HG03139 (cell line): Measurements from ENCODE around the gene TP73.
A peak's percentile ranks its signal among the peaks of the same experiment; 100 is the strongest.

Experiments
- ATAC-seq: cut with Tn5 transposase; IDR thresholded peaks from one replicate; pipeline ENCODE4 v1.9.1; 2021; ENCODE audit not compliant: unreplicated experiment

TP73 gene

DNA sequence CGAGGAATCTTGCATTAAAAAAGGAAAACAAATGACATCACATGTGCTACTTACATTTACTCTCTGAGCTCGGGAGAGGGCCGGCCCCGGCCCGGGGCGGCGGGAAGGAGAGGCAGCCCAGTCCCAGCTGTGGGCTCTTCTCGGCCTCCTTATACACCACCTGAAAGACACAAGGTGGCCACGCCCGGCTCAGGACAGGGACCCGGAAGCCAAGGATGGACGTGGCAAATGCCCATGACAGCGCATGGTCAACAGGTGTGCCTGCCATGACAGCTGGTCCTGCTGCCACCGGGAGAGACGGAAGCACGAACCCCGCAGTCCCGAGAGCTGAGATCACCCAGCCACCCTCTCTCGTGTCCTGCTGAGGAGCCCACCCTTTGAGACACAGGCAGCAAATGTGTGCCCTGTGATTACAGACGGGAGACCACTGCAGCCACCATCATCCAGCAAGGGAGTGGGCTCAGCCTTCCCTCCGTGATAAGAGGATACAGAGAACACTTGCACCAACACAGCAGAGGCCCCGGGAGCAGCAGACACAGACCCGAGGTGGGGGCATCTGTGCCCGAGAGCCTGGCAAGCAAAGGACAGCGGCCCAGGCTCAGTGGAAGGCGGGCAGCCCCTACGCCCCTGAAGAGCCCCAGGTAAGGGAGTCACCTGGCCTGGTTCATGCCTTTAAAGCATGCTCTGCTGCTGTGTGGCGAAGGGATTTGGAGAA lies 18.8 kb upstream of the TP73 start:
- no peak for ATAC-seq

DNA sequence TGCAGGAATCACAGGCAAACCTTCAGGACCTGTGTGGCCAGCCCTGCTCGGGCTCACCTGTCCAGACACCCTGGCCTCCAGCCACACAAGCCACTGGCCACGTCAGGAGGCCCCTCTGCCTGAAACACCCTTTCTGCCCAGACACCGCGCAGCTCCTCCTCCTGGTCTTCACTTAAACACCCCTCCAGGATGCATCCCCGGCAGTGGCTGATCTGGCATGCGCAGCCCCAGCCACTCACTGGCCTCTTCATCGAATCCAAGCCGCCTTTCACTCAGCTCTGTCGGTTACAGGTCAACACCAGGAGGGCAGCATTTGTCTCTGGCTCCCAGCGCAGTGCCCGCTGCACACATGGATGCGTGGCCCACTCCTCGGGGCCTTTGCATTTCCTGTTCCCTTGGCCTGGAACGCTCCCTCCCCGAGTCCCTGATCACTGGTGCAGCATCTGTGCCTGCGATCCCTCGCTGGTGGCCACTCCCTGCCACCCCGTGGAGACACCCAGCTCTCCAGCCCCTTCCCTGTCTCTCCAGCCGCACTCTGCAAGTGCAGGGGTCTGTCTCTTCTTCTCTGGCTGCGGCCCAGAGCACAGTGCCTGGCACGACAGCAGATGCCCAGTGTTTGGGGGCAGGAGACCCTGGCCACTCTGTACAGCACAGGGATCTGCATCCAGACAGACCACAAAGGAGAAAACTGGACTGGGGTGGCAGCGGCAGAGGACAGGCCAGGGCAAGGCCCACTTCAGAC lies 18.1 kb upstream of the TP73 start:
- no peak for ATAC-seq

DNA sequence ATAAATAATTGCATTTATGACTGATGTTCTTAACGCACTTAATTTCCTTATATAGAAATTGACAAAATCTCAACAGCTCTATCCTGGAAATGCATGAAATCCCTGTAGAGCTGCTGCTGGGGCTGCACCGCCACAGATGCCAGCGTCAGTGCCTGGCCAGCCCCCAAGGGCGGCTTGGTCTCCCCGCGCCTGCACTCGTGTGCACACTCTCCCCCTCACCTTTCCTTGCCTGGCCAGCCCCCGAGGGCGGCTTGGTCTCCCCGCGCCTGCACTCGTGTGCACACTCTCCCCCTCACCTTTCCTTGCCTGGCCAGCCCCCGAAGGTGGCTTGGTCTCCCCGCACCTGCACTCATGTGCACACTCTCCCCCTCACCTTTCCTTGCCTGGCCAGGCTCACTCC lies 16.2 kb upstream of the TP73 start:
- no peak for ATAC-seq

DNA sequence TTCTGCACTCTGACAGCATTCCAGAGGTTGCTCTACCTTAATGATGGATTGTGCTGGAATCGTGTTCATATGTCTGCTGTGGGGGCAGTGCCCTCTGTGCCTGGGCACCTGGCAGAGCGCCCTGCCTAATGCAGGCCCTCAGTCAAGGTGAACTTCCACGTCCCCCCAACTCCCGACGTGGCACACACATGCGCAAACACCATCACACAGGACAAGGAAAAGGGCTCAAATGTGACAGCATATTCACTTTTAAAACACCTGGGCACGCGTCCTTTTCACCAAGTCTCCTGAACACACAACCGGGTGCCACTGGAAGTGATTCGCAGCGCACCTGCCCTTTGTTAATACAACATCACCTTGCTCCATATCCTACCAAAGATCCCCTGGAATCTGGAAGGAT lies 15.8 kb upstream of the TP73 start:
- ATAC-seq, result no peak

DNA sequence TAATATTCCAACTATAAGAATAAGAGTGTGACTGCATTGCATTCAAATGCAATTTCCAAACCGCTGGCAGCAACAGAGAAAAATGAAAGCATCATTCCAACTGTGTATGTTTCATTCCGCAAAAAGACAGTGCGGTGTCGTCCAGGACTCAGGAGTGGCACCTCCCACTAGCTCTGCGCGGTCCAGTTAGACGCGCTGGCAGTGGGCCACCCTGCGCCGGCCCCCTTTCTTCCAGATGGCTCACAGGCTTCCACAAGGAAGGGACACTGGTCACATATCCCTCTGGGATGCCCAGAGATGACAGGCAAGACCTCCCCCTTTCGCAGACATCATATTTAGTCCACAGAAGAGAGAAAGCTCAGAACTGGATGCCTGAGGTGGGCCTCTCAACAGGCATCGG lies 14.3 kb upstream of the TP73 start:
- ATAC-seq, result no peak

DNA sequence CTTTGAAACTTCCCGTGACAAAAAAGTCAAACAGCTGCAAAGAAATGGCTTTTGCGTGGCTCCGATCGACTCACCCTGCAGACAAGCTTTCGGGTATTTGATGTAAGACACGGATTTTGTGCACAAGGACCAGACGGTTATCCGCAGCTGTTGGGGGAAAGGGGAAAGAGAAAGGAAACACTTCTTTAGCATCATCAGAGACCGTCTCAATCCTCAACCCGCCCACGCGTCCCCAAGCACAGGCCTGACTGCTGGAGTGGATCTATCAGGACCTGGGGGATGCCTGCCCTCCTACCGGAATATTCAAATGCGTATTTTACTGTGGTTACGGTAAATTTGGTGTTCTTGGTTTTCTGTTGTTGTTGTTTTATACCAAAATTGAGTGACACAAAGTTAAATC lies 13.6 kb upstream of the TP73 start:
- no peak for ATAC-seq

DNA sequence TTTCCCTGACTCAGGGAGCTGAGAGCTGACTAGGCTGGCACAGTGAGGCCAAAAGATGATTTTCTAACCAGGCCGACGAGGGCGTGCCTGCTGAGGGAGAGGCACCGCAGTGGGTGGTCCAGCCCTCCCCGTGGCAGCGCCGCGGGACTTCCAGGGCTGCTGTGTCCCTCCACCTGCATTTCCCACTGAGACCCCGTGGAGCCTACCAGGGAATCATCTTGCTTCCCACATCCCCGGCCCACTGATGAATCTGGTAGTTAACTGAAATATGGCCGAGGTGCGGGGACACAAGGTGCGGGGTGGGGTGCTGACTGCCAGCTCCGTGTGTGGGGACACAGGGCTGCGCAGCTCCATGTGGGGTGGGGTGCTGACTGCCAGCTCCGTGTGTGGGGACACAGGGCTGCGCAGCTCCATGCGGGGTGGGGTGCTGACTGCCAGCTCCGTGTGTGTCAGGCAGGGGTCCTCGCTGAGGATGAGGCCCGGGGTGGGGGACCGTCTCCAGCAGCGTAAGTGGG lies 12.9 kb upstream of the TP73 start:
- no peak for ATAC-seq

DNA sequence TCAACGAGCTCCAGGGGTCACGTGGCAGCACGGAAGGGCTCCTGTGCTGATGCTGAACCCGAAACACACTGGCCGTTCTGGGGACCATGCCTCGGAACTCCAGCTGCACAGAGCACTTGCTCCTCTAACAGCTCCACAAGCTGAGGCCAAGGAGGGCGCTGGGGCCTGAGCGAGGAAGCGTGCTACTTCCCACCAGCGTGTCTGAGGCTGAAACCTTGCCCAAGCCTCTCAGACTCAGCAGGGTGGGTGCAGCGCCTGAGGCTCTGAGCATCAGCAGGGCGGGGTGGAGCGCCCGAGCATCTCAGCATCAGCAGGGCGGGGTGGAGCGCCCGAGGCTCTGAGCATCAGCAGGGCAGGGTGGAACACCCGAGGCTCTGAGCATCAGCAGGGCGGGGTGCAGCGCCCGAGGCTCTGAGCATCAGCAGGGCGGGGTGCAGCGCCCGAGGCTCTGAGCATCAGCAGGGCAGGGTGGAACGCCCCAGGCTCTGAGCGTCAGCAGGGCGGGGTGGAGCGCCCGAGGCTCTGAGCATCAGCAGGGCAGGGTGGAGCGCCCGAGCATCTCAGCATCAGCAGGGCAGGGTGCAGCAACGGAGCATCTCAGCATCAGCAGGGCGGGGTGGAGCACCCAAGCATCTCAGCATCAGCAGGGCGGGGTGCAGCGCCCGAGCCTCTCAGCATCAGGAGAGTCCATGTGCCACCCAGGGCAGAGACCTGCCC lies 12.0 kb upstream of the TP73 start:
- no peak for ATAC-seq

DNA sequence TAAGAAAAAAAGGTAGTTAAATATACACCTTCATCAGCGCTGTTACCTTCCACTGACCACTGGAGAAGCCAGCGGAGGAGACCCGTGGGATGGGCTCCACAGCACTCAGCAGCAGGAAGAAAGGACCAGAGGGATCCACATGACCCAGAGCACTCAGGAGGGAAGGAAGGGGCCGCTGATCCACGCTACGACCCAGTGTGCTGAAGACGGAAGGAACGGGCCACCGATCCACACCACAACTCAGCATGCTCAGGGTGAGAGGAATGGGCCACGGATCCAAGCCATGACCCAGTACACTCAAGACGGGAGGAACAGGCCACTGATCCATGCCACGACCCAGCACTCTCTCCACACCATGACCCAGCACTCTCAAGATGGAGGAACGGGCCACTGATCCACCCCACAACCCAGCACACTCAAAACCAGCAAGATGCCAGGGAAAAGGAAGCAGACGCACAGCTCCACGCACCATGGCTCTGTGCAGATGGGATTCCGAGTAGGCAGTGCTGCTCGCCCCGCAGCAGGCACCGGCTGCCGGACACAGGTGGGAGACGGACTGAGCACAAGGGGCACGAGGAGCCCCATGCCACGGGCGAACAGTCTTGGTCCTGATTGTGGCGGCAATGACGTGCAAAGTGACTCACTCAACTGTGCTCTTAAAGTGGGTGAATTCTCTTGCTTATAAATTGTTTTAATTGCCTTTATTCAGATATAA lies 11.1 kb upstream of the TP73 start:
- ATAC-seq, result no peak

DNA sequence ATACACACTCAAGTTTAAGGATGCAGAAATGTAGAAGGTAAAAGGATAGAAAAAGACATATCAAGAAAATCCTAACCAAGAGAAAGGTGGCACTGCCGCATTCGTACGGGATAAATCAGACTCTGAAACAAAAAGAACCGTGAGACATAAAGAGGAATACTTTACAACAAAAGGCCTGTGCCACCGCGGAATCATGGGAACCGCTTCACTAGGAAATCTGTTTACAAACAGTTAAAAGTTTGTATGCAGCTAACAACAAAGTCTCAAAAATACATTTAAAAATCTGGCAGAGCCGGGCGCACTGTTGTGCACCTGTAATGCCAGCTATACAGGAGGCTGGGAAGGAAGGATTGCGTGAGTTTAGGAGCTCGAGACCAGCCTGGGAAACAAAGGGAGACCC lies 10.5 kb upstream of the TP73 start:
- ATAC-seq, result no peak

DNA sequence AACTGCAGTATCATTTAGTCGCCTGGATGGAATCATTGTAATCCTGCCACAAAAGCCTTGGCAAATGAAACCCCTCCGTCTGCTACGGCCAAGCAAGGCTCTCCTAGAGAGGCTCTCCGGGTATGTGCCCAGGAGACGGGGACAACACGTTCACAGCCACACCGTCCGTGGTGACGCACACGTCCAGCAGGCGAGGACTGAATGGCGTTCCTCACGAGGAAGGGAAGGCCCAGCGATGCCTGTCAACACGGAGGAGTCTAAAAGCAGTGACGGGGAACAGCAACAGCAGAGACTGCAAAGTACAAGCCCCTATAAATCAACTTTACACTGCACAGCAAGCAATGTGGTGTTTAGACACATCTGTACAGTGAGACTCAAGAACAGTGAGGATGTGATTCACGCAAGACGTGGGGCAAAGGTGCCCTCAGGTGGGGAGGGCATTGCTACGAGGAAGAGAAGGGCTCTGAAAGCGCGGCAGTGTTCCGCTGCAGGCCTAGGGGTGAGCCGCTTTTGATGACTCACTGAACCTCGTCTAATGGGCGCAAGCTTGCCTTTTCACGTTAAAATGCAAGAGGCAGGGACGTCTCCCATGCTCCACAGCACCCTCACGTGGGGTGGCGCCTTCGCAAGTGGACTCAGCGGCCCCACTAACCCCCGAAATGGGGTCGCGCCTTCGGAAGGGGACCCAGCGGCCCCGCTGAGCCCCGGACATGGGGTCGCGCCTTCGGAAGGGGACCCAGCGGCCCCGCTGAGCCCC lies 9.2 kb upstream of the TP73 start:
- ATAC-seq, result no peak

DNA sequence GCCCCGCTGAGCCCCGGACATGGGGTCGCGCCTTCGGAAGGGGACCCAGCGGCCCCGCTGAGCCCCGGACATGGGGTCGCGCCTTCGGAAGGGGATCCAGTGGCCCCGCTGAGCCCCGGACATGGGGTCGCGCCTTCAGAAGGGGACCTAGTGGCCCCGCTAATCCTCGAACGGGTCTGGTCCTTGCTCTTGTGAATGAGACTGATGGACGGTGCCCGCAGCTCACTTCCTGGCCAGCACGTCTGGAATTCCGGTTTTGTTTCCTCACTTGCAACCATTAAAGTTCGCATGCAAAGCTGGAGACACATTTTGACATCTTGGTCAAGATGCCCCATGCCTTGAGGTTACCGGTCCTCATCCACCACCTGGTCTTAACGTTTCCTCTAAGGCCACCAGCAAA lies 8.0 kb upstream of the TP73 start:
- ATAC-seq, result no peak

DNA sequence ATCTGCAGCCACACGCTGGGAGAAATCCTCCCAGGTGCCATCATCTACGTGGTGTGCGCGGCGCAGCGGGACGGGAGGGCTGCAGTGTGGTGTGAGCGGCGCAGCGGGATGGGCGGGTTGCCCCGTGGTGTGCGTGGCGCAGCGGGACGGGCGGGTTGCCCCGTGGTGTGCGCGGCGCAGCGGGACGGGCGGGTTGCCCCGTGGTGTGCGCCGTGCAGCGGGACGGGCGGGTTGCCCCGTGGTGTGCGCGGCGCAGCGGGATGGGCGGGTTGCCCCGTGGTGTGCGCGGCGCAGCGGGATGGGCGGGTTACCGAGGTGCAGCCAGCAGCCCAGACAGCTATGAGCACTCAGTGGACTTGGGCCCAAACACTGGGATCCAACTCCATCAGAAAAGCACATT lies 7.1 kb upstream of the TP73 start:
- no peak for ATAC-seq

DNA sequence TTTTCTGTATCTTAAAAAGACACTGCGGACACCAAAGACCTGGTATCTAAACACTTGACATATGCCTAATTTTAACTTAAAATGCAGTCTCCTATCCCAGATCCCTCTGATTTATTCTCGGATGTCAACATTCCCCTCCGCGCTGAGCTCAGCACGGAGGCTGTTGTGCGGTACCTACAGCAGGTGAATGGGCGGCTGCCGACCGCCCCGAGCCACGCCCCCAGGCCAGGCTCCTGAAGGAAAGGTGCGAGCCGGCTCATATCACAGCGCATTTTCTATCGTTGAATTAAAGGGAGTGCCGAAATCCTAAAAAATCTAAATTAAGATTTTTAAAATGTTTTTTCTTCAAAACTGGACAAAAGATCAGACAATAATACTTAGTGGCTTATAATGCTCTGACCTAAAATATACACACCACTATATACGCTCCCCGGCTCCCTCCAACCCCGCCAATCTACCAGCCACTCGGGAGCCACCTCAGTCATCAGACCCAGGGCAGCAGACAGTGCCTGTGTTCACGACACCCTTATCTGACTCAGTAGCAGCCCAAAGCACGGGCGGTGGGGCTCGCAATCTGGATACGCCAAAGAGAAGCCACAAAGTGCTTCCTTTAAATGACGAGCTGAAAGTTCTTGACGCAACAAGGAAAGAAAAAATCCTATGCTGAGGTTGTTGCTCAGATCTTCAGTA lies 6.5 kb upstream of the TP73 start:
- ATAC-seq, result no peak

DNA sequence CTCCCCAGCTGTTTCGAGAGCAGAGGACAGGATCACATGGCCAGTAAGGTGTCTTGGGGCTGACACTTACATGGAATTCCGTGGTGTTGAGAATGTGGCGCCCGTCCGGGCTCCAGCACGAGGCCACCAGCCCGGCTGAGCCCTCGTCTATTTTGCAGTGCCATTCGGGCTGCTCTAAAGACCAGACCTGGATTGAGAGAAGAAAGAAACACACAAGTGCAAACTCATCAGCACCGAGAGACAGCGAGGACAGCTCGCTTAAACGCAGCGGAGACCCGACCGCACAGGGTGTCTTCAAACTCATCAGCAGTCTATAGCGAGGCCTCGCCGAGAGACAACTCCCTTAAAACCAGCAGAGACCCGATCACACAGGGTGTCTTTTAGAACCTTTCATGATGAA lies 5.7 kb upstream of the TP73 start:
- no peak for ATAC-seq

DNA sequence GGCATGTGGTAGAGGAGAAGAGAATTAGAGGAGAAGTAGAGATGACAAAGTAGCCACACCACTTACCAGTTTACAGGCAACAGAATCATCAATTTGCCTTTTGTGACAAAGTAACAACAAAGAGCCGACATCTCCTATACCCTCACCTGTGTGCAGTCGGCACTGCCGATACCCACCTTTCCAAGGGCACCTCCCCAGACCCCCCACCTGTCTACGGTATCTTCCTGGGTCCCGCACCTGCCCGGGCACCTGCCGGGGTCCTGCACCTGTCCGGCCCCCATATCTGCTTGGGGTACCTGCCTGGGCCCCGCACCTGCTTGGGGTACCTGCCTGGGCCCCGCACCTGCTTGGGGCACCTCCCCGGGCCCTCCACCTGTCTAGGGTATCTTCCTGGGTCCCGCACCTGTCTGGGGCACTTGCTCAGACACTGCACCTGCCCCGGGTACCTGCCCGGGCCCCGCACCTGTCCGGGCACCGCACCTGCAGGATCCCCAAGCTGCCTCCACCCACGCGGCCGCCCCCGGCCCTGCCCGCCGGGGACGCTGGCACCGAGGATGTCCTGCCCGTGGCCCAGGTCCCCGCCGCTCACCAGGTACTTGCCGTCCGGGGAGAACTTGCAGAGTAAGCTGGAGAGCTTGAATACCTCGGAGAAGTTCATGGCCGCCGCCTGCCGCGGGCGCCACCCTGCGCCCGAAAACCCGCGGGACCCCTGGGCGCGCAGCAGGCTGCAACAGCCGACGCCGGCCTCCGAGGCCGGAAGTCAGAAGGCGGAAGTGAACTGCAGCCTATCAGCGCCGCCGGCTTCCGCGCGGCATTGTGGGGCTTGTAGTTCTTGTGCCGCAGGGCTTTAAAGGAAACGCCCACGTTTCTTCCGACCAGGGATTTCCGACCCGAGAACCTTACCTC lies 2.7 kb upstream of the TP73 start, which contains the start of gene WRAP73:
WRAP73 (minus strand) TSS at position 762 of the 906 bp plus-strand sequence; CDS start at position 658, 104 bp downstream.
- peak; percentile 82 for ATAC-seq

DNA sequence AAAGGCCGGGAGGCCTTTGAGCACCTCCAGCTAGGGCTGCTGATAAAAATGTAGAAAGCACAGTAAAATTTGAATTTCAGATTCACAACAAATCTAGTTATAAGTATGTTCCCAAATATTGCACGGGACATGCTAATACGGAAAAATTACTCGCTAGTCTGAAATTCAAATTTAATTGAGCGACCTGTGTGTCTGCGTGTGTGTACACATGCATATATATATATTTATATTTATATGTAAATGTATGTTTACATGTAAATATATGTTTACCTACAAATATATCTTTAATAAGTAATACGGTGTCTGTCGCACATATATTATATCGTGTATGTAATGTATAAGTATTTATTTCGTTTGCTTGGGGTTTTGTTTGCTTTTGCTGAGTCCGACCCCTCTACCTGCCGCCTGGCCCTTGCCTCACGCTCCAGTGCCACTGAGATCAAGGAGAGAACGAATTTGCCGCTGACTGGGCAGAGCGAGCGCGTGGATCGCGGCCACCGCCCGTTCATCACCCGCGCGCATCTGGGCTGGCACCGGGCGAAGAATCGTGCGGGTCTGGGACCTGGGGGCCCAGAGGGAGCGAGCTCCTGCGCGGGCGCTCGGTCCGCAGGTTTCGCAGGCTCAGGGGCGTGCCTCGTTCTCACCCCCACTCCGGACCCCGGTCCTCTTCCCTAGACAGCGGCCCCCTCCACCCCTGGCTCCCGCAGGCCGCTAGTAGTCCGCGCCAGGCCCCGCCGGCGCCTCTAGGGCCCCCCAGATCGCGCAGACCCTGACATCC lies 1.9 kb upstream of the TP73 start:
- ATAC-seq, result no peak
